A673 (cell line): Measurements from ENCODE around the gene TMEM89.

Experiments
- EZH2 ChIP-seq: fragments of 200-600 bp; sonication (generic); IDR thresholded peaks from 2 replicates; pipeline ENCODE4 v1.6.1; 2017; ENCODE audit warnings: borderline replicate concordance, low read depth, mild to moderate bottlenecking, mixed read lengths, antibody characterized with exemption, low read length; ENCODE audit not compliant: poor library complexity, severe bottlenecking
- TF ChIP-seq, protein P1 (sequence below): fragments of 300-800, 200-600 bp; sonication (generic); conservative IDR thresholded peaks from 2 replicates; pipeline ENCODE4 v1.5.1; 2017; ENCODE audit warnings: low read depth, mild to moderate bottlenecking, antibody characterized with exemption, low read length, moderate library complexity, mixed read lengths

DNA sequence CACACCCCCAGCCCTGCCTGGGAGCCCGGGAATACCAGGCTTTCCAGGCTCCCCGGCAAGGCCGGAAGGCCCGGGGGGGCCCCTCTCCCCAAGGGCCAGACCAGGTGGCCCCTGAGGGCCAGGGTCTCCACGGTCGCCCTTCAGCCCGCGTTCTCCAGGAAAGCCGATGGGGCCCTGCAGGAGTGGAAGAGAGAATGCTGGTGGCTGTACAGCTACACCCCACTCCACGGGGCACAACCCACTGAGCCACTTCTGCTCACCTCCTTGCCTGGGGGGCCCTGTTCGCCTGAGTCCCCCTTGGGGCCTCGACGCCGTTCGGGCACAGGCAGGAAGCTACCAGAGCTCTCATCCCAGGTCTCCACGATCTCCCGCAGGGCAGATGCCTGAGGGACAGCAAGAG, 46.2 kb downstream of the TMEM89 start:
- TF ChIP-seq, protein P1, sequence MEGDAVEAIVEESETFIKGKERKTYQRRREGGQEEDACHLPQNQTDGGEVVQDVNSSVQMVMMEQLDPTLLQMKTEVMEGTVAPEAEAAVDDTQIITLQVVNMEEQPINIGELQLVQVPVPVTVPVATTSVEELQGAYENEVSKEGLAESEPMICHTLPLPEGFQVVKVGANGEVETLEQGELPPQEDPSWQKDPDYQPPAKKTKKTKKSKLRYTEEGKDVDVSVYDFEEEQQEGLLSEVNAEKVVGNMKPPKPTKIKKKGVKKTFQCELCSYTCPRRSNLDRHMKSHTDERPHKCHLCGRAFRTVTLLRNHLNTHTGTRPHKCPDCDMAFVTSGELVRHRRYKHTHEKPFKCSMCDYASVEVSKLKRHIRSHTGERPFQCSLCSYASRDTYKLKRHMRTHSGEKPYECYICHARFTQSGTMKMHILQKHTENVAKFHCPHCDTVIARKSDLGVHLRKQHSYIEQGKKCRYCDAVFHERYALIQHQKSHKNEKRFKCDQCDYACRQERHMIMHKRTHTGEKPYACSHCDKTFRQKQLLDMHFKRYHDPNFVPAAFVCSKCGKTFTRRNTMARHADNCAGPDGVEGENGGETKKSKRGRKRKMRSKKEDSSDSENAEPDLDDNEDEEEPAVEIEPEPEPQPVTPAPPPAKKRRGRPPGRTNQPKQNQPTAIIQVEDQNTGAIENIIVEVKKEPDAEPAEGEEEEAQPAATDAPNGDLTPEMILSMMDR = no peak
- no peak for TF ChIP-seq EZH2
